Renal pelvis (tissue), 4 donors: ENCODE measurements around the gene FAM98C. TPM values are rescaled to one million over a fixed set of nuclear protein-coding genes. Genes with fewer than 3 reads are reported as not detected.

Source experiments
- DNase-seq: peaks from one replicate; pipeline ENCODE4 v3.0.0-alpha.2; 2013
- polyA plus RNA-seq, 3 donors: library from polyadenylated mRNA; unstranded; fragments of 120-200 nt; gene quantifications; one replicate each; pipeline ENCODE4 v1.2.1, GENCODE V29; 2013; ENCODE audit not compliant: insufficient read length in 3 of 3

FAM98C gene
- polyA plus RNA-seq, 3 donors: 18.2 to 22.8 (median 19.1) TPM

DNA sequence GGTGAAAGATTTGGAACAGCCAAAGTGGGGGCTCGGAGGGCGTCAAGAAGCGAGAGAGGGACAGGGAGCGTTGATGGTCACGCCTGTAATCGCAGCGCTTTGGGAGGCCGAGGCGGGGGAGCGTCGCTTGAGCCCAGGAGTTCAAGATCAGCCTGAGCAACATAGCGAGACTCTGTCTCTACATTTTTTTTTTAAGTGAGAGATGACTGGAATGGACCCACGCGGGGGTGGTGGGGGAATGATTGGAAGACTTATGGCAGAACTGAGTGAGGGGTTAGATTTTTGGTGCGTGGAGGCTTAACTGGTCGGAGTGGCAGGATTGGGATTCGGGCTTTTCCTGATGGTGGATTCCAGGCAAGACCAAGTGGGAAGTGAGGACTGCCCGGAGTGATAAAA lies 27.8 kb upstream of the FAM98C start:
- no peak for DNase-seq

GRCh38 chr19:38375748-38376147 lies 27.1 kb upstream of the FAM98C start:
- DNase-seq: no peak

DNA sequence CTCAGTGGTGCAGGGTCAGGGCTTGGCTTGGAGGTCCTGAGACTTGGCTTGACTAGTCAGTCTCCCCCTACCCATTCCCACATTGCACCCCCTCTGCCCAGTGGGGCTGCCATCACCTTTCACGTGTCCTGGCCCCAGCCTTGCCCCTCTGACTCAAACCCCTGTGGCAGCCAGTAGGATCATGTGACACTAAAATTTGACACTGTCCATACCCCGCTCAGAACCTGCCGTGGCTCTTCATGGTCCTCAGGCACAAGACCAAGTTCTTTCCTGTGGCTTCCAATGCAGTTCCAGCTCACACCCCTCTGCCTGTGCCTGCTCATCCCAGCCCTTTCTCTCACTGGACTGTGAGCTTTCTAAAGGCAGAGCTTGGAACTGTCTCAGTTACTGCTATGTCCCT lies 26.3 kb upstream of the FAM98C start:
- no peak for DNase-seq

DNA sequence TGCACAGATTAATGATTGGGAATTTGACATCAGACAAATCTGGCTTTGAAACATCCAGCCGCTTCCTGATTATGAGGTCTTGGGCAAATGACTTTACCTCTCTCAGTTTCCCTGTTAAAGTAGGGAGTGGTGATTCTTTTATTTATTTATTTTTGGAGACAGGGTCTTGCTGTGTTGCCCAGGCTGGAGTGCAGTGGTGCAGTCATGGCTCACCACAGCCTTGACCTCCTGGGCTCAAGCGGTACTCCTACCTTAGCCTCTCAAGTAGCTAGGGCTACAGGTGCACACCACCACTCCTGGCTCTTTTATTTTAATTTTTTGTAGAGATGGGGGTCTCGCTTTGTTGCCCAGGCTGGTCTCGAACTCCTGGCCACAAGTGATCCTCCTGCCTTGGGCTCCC lies 25.8 kb upstream of the FAM98C start:
- DNase-seq: no peak

DNA sequence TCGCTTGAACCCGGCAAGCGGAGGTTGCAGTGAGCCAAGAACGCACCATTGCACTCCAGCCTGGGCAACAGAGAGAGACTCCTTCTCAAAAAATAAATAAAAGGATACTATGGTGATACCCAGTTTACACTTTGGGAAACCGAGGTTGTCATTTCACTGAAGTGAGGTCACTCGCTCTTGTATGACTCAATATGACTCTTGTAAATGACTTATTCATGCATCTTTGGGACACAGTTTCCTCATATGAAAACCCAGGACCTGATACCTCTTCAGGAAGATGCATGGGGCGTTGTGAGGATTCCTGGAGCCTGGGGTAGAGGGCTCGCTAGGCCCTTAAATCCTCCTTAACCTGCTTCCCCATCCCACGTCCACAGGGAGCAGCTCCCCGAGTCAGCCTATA lies 24.0 kb upstream of the FAM98C start:
- DNase-seq: no peak

DNA sequence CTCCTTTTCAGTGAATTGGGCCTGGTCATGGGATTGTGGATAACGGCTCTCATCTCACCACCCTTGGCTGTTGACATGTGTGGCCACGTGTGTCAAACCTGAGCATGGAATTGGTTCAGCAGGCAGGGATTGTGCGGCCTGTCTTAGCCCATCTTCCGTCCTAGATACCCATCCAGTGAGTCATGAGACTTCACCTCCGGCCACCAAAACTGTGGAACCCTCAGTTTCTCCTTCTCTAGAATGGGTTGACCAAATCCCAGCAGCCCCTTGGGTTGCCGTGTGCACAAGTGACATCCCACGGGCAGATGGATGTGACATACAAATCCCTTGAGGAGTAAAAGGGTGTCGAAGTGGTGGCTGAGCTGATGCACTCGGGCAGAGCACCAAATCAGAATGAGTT lies 21.8 kb upstream of the FAM98C start:
- no peak for DNase-seq

- DNase-seq: no peak
Measured at GRCh38 chr19:38383184-38383583, 19.7 kb upstream of the FAM98C start.

DNA sequence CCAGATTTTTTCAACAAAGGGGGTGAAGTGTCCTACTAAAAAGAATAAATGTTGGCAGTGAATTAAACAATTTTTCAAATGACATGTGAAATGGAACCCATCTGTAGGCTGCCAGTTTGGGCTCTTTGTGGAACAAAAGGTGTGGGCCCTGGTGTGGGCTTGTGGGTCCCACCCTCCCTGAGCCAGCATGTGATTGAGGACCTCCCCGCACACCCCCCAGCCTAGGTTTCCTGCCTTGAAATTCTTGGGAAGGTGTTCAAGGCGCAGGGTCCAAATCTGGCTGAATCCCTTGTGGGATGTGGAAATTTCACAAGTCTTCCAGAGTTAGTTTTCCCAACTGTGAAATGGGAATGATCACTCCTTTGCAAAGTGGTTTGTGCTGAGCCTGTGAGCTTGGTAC lies 19.1 kb upstream of the FAM98C start:
- DNase-seq: no peak

DNA sequence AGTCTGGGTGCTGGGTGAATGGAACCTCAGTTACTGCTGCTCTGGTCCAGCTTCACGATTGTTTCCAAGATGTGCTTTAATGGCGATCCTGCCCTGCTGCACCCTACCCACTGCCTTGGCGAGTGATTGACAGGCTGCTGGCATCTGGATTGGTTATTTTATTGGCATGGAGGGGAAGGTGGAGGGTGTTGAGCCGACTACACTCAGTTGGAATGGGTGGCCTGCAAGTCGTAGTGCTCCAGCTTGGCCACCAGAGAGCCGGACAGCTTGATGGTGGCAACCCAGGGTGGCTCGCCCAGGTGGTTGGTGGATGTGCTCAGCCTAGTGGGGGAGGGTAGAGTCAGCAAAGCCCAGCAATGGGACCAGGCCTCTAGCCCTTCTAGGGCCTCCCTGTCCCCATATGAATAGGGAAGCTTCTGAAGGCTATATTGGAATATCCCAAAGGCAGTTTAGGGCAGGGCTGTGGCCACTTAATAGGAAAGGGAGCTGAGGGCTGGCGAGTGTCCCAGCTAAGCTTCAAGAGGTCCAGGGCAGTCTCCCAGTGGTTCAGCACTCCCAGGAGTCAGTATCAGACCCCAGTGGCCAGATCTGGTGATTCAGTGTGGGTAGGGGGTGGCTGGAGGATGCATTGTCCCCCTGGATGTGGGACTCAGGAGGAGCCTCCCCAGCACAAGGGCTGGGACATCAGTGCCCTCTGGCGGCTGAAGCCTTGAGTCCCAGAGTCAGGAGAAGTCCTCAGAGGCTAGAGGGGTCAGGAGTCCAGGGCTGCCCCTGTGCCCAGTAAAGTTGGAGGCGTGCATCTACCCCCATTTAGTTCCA lies 18.5 kb upstream of the FAM98C start:
- DNase-seq: no peak

DNA sequence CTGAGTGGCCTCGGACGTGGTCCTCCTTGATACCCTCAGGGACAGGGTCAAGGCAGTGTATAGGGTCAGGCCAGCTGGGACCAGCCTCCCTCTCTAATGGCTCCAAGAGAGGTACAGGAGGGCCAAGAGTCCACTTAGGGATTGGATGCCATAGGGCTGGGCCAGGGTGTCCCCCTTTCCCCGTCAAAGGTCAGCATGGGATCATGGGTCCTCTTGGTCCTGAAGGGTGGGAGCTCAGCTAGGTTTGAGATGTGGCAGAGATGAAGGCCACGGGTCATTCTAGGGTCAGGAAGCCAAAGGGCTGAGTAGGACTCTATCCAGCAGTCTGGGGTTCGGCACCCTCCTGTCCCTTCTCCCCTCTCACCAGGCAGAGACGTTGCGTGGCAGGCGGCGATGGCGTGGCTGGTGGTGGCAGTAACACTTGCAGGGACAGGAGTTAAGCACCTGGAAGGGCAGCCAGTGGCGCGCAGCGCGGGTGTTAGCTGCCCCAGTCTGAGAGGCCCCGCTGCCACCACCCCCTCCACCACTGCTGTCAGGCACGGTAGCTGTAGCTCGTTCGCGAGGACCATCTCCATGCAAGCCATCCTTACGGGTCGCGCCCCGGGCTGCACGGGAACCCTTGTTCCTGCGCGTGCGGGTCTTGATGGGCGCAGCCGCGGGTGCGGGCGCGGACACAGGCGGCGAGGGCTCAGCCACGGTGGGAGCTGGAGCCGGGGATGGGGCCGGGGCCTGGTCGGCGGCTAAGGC lies 17.7 kb upstream of the FAM98C start:
- no peak for DNase-seq

GRCh38 chr19:38385804-38386257 lies 17.1 kb upstream of the FAM98C start:
- no peak for DNase-seq

DNA sequence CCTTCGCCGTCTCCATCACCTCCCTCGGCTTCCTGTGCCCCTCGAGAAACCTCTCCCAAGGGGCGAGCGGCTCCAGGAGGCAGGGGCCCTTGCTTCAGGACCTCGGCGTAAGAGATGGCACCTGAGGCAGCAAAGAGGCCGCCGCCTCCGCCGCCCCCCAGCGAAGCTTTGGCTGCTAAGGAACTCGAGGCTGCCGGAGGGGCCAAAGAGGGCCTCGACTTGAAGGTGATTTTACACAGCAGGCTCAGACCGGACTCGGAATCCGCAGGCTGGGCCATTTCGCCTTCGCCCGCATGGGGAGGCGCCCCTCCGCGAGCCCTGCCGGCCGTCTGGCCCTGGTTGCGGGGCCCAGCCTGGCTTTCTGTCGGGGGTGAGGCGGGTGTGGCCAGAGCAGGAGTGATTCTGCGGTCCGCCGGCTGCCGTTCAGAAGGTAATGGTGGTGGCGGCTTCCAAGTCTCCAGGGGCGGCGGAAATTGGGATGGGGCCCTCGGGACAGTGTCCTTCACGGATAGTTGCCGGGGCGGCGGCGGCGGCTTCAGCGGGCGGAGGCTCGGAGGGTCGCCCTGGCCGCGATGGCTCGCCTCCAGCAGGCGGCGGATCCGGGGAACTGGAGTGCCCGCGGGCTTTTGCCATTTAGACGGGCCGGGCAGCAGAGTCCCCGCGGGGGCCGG lies 16.5 kb upstream of the FAM98C start:
- DNase-seq: no peak

DNA sequence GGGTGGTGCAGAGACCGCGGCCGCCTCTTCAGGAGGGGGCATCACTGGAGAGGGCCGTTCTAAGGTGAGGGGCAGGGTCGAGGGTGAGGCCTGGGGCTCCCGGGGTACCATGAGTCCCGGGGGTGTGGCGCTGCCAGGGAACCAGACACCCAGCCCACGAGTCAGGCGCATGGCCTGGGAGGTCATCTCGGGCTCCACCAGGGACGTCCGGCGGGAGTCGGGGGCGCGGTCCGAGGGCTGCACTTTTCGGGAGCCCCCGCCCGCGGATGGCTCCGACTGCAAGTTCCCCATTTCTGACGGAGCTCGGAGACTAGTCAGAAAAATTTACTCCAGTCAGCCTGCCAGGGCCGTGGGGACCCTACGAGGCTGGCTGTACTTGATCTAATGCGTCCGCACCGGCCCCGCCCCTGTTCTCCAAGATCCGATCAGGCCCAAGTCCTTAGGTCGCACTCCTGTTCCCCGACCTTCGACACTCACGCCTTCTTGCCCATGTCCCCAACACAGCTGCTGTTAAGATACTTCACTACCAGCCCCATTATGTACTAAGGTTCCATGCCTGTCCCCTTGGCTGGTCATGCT lies 15.8 kb upstream of the FAM98C start:
- DNase-seq: no peak

DNA sequence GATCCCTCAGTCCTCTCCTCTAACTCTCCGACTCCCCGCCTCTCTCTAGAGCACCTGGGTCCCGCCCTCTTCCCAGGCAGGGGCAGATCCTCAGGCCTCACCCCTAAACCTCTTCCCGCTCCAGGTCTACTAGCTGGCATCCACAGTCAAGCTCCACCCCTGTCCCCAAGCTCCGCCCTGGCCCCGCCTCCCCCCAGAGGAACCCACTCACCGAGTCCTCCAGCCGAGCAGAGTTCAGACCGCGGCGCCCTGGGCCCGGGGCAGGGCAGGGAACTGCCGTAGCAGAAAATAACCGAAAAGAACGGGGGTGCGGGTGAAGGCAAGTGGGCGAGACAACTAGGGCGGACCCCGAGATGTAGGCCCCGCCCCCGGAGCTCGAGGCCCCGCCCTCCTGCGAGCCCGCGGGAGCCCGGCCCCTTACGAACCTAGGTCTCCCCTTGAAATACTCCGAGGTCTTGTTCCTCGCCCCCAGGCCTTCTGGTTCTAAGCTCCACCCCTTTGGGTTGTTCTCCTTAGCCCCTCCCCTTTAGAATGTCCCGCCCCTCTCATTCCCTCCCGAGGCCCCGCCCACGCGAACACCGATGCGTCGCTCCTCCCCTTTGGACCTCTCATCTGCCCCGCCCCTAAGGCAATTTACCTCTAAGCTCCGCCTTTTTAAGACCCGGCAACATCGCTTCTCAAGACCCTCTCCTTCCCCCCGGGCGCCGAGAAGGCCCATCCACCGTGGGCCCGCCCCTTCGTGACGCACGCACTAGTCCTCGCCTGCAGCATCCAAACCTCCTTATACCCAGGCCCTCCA lies 15.1 kb upstream of the FAM98C start, which contains the start of gene GGN:
TSS of gene GGN (minus strand) at position 485 of the 799 bp plus-strand sequence. CDS start 773 bp downstream, outside the sequence.
- DNase-seq: peak; percentile 75

DNA sequence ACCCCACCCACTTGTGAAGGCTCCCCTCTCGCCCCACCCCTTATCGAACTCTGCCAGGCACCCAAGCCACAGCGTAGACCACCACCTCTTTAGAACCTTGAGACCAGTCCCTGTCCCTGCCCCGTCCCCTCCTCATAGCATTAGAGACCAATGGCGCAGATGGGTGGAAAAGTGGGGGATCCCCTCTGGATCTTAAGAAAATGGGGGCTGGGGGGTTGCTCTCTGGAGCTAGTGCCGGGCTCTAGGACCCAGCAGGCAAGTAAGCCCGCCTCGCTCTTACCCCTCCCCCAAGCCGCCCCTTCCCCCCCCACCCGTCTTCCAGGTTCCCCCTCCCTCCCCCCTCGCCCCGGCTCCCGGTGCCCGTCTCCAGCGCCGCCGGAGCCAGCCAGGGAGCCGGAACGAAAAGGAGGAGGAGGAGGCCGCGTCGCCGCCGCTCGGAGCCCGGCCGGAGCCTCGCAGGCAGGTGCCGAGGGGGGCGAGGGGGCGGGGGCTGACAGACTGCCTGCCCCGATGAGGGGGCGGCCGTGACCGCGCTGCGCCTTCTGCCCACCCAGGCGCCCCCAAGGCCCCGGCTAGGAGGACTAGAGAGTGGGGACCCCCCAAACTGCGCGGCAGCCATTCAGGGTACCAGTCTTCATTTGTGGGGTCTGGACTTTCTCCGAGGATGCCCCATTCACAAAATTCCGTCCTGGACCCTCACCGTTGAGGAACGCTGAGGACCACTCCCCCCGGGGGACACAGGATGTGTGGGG lies 14.4 kb upstream of the FAM98C start, which contains the start of gene SPRED3:
TSS of gene SPRED3 (plus strand) at position 349 of the 752 bp plus-strand sequence. CDS start 1,606 bp downstream, outside the sequence.
- DNase-seq: peak; percentile 72

- no peak for DNase-seq
Measured at GRCh38 chr19:38389101-38389925, 13.6 kb upstream of the FAM98C start.

DNA sequence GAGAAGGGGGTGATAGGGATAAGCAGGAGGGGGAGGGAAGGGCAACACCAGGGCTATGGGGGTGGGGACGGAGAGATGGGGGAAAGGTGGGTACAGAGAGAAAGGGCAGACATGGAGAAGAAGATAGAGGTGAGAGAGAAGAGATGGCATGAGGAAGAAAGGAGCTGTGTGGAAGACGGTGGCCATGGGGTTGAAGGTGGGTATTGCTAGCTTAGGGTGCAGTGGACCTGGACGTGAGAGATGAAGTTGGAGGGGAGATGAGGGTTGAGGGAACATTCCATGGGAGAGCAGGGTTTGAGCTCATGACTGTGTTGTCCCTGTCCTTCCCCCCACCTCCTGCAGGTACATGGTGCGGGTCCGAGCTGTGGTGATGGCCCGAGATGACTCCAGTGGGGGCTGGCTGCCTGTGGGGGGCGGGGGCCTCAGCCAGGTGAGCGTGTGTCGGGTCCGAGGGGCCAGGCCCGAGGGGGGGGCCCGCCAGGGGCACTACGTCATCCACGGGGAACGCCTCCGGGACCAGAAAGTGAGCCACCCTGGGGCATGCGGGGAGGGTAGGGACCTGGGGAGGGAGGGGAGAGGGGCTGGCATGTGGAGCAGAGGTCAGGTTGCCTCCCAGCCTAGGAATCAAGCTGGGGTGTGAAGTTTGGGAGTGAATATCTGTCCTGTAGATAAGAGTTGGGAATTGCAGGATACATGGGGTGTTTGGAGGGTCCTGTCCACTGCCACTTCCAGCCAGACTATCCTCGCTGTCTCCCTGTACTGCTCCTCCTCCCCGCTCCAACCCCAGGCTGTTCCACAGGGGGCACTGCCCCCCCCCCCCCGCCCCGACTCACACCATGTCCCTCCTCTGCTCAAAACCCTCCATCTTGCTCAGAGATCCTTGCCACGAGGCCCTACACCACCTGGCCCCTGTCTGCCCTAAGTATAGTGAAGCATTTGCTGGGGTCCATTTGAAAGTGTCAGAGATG lies 12.7 kb upstream of the FAM98C start:
- DNase-seq: no peak

GRCh38 chr19:38391911-38392464 lies 10.9 kb upstream of the FAM98C start:
- no peak for DNase-seq
